T-helper 1 cell treated with Interleukin-12 subunit alpha and Interleukin-12 subunit beta and Interleukin-4 antibody, amounts not matched to agents 30 ng/mL and 1 ng/mL, for 36 hours (primary cell): ENCODE measurements around the gene RBAK. TPM values are rescaled to one million over a fixed set of nuclear protein-coding genes. Genes with fewer than 3 reads are reported as not detected.

Experiments used
- total RNA-seq: library from RNA; stranded (reverse); gene quantifications from 2 replicates; pipeline ENCODE4 v1.2.3, GENCODE V29; 2022

The RBAK gene
- total RNA-seq, 1 donor from 2014 or later, result 14.4 TPM

Other genes starting within 250 kb of the RBAK start
- gene PAPOLB, start 183.8 kb upstream of the RBAK start, total RNA-seq, result not detected in 2 replicates
- 0.15 TPM in 1 of 2 replicates, not detected in the other for gene RADIL, start 162.1 kb upstream of the RBAK start, total RNA-seq
- not detected in 2 replicates for gene MMD2, start 86.7 kb upstream of the RBAK start, total RNA-seq
- 52.5 and 53.2 TPM in 2 replicates for gene WIPI2, start 144.4 kb downstream of the RBAK start, total RNA-seq
- gene SLC29A4, start 237.1 kb downstream of the RBAK start, total RNA-seq, result 0.12 TPM in 2 replicates